Endothelial cell of umbilical vein (primary cell): ENCODE results near the gene INAVA. TPM values are rescaled to one million over a fixed set of nuclear protein-coding genes. Genes with fewer than 3 reads are reported as not detected.

ENCODE experiments used
- Bru-seq: library from RNA; stranded (reverse); fragments of 400-500 nt; gene quantifications from one replicate; lab custom pipeline; 2021; lab: Mats Ljungman, UMichigan
- BruChase-seq, 2 experiments: library from RNA; stranded (reverse); fragments of 400-500 nt; gene quantifications; one replicate each; lab custom pipeline; 2021; lab: Mats Ljungman, UMichigan
- BruUV-seq: library from RNA; stranded (reverse); fragments of 400-500 nt; replicated peaks from 2 replicates; lab custom pipeline; 2021; lab: Mats Ljungman, UMichigan
- CTCF ChIA-PET: fragments of 300-600, 350-600 bp; sonication (Branson Sonifier 250); formaldehyde crosslinking; loops from one replicate; lab custom pipeline; 2021; ENCODE audit warnings: antibody characterized with exemption, inconsistent platforms; lab: Charles Lee
- POLR2A ChIA-PET: fragments of 300-600, 350-600 bp; sonication (Branson Sonifier 250); formaldehyde crosslinking; loops from one replicate; lab custom pipeline; 2021; ENCODE audit warnings: antibody characterized with exemption, inconsistent platforms; lab: Charles Lee
- DNase-seq: peaks from one replicate; pipeline ENCODE4 v3.0.0-alpha.2; 2011; ENCODE audit warnings: low read depth, low spot score
- FAIRE-seq: peaks from 2 replicates; lab custom pipeline; 2011; peaks lifted over from hg19 to GRCh38; lab: Jason Lieb, UNC
- H2AFZ ChIP-seq: 2 replicates; pipeline ENCODE4 v1.6.0; 2012; ENCODE audit warnings: low read depth, low read length, control low read depth, inconsistent platforms
- H3K27ac ChIP-seq: 2 replicates; pipeline ENCODE4 v1.5.1; 2011; ENCODE audit warnings: low read depth, mild to moderate bottlenecking, control low read depth, low read length, moderate library complexity; ENCODE audit not compliant: insufficient read depth
- H3K27me3 ChIP-seq, 2 experiments: 2 replicates each; pipeline versions ENCODE4 v1.6.0 to v1.6.1; 2011; ENCODE audit warnings: low read length in 2 of 2, mixed read lengths in 1 of 2; ENCODE audit not compliant: control insufficient read depth in 2 of 2, insufficient read depth in 2 of 2
- H3K36me3 ChIP-seq, 2 experiments: 2 replicates in 1 of 2; 3 replicates in 1 of 2; pipeline ENCODE4 v1.5.1; 2011; ENCODE audit warnings: low read length in 2 of 2, mild to moderate bottlenecking in 1 of 2, moderate library complexity in 1 of 2; ENCODE audit not compliant: control insufficient read depth in 2 of 2, insufficient read depth in 2 of 2; ENCODE audit errors: extremely low read depth in 1 of 2
- H3K4me1 ChIP-seq: 3 replicates; pipeline ENCODE4 v1.5.1; 2011; ENCODE audit warnings: mild to moderate bottlenecking, low read length; ENCODE audit not compliant: control insufficient read depth, insufficient read depth; ENCODE audit errors: extremely low read depth
- H3K4me2 ChIP-seq: 2 replicates; pipeline ENCODE4 v1.6.1; 2011; ENCODE audit warnings: low read length, control low read depth, mixed read lengths; ENCODE audit not compliant: insufficient read depth
- H3K4me3 ChIP-seq, 3 experiments: fragments of 200-600 bp in 1 of 3; sonication (generic), shearing (Covaris generic) in 1 of 3; replicated peaks in 1 of 3; 2 replicates each; pipeline ENCODE4 v1.5.1; 2011 to 2016; ENCODE audit warnings: control low read depth in 3 of 3, low read length in 3 of 3, mild to moderate bottlenecking in 2 of 3, inconsistent platforms in 1 of 3, low read depth in 1 of 3, moderate library complexity in 1 of 3; ENCODE audit not compliant: insufficient read depth in 1 of 3
- H3K79me2 ChIP-seq: 2 replicates; pipeline ENCODE4 v1.6.0; 2012; ENCODE audit warnings: low read length, inconsistent platforms; ENCODE audit not compliant: control insufficient read depth, insufficient read depth
- H3K9ac ChIP-seq: replicated peaks from 2 replicates; pipeline ENCODE3; 2011; ENCODE audit warnings: low read length, control low read depth; ENCODE audit not compliant: insufficient read depth; ENCODE audit errors: extremely low read depth
- H3K9me1 ChIP-seq: replicated peaks from 3 replicates; pipeline ENCODE4 v1.6.0; 2011; ENCODE audit warnings: mild to moderate bottlenecking, low read length; ENCODE audit not compliant: control insufficient read depth, insufficient read depth; ENCODE audit errors: extremely low read depth
- H3K9me3 ChIP-seq: replicated peaks from 2 replicates; pipeline ENCODE4 v1.5.1; 2012; ENCODE audit warnings: low read length, inconsistent platforms; ENCODE audit not compliant: control insufficient read depth, insufficient read depth
- H4K20me1 ChIP-seq: replicated peaks from 2 replicates; pipeline ENCODE3; 2011; ENCODE audit warnings: mild to moderate bottlenecking, low read length; ENCODE audit not compliant: control insufficient read depth, insufficient read depth; ENCODE audit errors: extremely low read depth
- EZH2 ChIP-seq: IDR thresholded peaks from 2 replicates; pipeline ENCODE4 v1.6.1; 2012; ENCODE audit warnings: borderline replicate concordance, low read depth, mild to moderate bottlenecking, moderate library complexity, low read length, inconsistent platforms; ENCODE audit not compliant: severe bottlenecking
- FOS ChIP-seq: IDR thresholded peaks from 2 replicates; pipeline ENCODE4 v1.6.1; 2011; ENCODE audit warnings: mild to moderate bottlenecking, low read length, moderate library complexity, borderline replicate concordance; ENCODE audit not compliant: insufficient read depth
- GATA2 ChIP-seq: IDR thresholded peaks from 2 replicates; pipeline ENCODE4 v1.7.0; 2011; ENCODE audit warnings: low read depth, mild to moderate bottlenecking, moderate library complexity, mixed read lengths, low read length; ENCODE audit not compliant: insufficient read length, insufficient read depth
- JUN ChIP-seq: IDR thresholded peaks from 2 replicates; pipeline ENCODE4 v1.6.1; 2011; ENCODE audit warnings: borderline replicate concordance, low read depth; ENCODE audit not compliant: insufficient read length, insufficient read depth
- MAX ChIP-seq: IDR thresholded peaks from 2 replicates; pipeline ENCODE4 v1.6.1; 2011; ENCODE audit not compliant: insufficient read depth, insufficient read length
- MYC ChIP-seq: IDR thresholded peaks from one replicate; pipeline ENCODE4 v1.6.1; 2011; ENCODE audit warnings: mild to moderate bottlenecking, low read depth, low read length
- POLR2A ChIP-seq: IDR thresholded peaks from 2 replicates; pipeline ENCODE4 v1.6.1; 2012; ENCODE audit warnings: low read depth, mild to moderate bottlenecking, control low read depth, low read length
- POLR2AphosphoS5 ChIP-seq: IDR thresholded peaks from 2 replicates; pipeline ENCODE4 v1.6.1; 2012; ENCODE audit warnings: low read depth, mild to moderate bottlenecking, control low read depth, low read length, moderate library complexity; ENCODE audit not compliant: insufficient read depth
- dilution Hi-C: fragments of 300-500 bp; cut with MboI; formaldehyde crosslinking; loops from one replicate; pipeline ENCODE4 v1.15.0; 2019; ENCODE audit warnings: low sequenced_read_pairs; ENCODE audit not compliant: extremely low pct_ligation_motif_present
- intact Hi-C: fragments of 100-400 bp; cut with micrococcal nuclease; formaldehyde crosslinking; loops from one replicate; pipeline ENCODE4 v1.10.0; 2022
- long read RNA-seq: library from polyadenylated mRNA; stranded (forward); transcript quantifications from one replicate; pipeline ENCODE4 v2.0.0, GENCODE V29; 2021
- polyA minus RNA-seq, 3 experiments: library from RNA; depleted of rRNA, polyadenylated mRNA; stranded (reverse); fragments of >200 nt; gene quantifications; 1 replicate in 1 of 3; 2 replicates in 2 of 3; pipeline ENCODE4 v1.2.3, GENCODE V29; 2011
- polyA plus RNA-seq, 4 experiments: library from polyadenylated mRNA; depleted of rRNA in 3 of 4; stranded (reverse) in 3 of 4; unstranded in 1 of 4; fragments of >200 nt; gene quantifications; 2 replicates each; pipeline versions ENCODE4 v1.2.1 to v1.2.3, GENCODE V29; 2011 to 2012; ENCODE audit warnings: missing spikeins in 1 of 4
- total RNA-seq: library from RNA; stranded (reverse); gene quantifications from 2 replicates; pipeline ENCODE4 v1.2.3, GENCODE V29; 2021
- TF ChIP-seq, protein P1 (sequence below), 2 donors: IDR thresholded peaks; 1 replicate in 1 of 2; 2 replicates in 1 of 2; pipeline ENCODE4 v1.5.1; 2011; ENCODE audit warnings: low read length in 2 of 2, mild to moderate bottlenecking in 2 of 2, moderate library complexity in 2 of 2, control low read depth in 1 of 2, inconsistent platforms in 1 of 2, low read depth in 1 of 2; ENCODE audit not compliant: insufficient read depth in 1 of 2; ENCODE audit errors: extremely low read depth in 1 of 2

Gene INAVA, protein sequence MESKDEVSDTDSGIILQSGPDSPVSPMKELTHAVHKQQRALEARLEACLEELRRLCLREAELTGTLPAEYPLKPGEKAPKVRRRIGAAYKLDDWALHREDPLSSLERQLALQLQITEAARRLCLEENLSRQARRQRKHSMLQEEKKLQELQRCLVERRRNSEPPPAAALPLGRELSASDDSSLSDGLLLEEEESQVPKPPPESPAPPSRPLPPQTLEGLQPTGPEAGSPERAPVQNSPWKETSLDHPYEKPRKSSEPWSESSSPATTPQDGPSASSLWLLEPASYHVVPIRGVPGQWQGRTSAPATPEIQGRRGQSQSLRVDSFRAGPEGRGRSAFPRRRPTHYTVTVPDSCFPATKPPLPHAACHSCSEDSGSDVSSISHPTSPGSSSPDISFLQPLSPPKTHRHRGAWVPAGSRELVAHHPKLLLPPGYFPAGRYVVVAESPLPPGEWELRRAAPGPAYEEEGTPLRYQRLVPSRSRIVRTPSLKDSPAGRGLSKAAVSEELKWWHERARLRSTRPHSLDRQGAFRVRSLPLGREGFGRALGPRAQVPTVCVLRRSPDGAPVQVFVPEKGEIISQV
- total RNA-seq (0.42 TPM in 2 replicates), polyA plus RNA-seq (0.05 TPM in 1 of 2 replicates, not detected in the other), polyA minus RNA-seq (not detected in 2 replicates), Bru-seq, nascent RNA (not detected), BruChase-seq, experiment 1, labeled RNA remaining after a 6-hour chase (not detected), BruChase-seq, experiment 2, labeled RNA remaining after a 2-hour chase (percentile 7 among the genes with signal in this experiment)
- 0.03 TPM in 1 of 2 replicates, not detected in the other for polyA plus RNA-seq (2011; cell fraction: cytosol; rRNA removed)
- polyA plus RNA-seq (2011; cell fraction: nucleus; rRNA removed) = 0.03 and 0.04 TPM in 2 replicates
- polyA plus RNA-seq (2012) = 0.12 TPM in 1 of 2 replicates, not detected in the other
- polyA minus RNA-seq (2011; cell fraction: cytosol; rRNA and poly(A)+ RNA removed) = not detected
- polyA minus RNA-seq (2011; cell fraction: nucleus; rRNA and poly(A)+ RNA removed) = 0.24 TPM in 1 of 2 replicates, not detected in the other
- long read RNA-seq = 0 reads

DNA sequence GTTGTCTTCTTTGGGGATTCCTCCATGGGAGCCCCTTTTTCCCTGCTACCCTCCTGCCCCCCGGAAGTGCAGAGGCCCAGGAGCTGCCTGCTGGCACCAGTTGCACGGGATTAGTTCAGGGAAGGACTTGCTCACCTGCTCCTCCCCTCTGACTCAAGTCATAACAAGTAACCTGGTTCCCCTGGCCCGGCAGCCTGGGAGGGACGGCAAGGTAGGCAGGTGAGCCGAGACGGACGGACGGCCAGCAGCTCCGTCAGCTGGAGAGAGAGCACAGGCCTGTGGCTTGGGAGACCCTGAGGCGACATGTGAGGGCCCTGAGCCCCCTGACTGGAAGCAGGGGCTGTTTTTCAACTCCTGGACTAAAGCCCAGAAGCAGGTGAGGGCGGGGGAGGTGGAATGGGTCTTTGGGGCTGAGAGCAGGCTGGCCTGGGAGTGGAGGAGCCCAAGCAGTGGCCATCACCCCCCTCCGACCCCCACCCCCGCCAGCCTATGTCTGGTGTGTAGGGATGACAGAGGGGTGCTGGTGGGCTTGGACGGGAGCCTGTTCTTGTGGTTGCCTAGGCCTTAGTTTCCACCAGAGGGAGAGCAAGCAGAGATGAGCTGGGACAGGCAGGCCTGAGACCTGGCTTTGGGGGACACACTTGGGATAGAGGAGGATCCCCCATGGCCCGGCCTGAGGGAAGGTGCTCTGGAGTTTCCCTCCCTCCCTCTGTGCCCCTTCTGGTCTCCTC is at the start of gene INAVA:
Gene INAVA (plus strand): TSS at position 189 of the 731 bp plus-strand sequence. CDS start 3,501 bp downstream, outside the sequence.
- no TSS peak for BruUV-seq
- Histone ChIP-seq H3K4me2 (no peak within 1 kb of the TSS), H4K20me1 (no peaks in the 10 kb centered on the region), H3K9me3 (no peaks in the 10 kb centered on the region), H3K9me1 (no peaks in the 10 kb centered on the region), H3K9ac (no peak within 1 kb of the TSS), H2AFZ (no peak within 1 kb of the TSS), H3K27me3 (peaks cover 36 to 37% of the 10 kb centered on the region in 2 experiments), H3K4me3 (no peak within 1 kb of the TSS), H3K4me1 (no peaks in the 10 kb centered on the region), H3K79me2 (no peaks in the 10 kb centered on the region), H3K27ac (no peak within 1 kb of the TSS), H3K36me3 (no peaks in the 10 kb centered on the region)
- dilution Hi-C loops (no loop called here), intact Hi-C loops (loop anchor here (5.0 kb wide), 2 partner anchors 147 to 217 kb away; partner anchors contain the start of gene CACNA1S)
- POLR2A ChIA-PET = no interaction called here
- CTCF ChIA-PET = no interaction called here
- FAIRE-seq (no peak), DNase-seq (no peak)
- TF ChIP-seq JUN (no peak), MYC (no peak), MAX (no peak), POLR2A (no peak), EZH2 (no peak), POLR2AphosphoS5 (no peak), GATA2 (no peak), FOS (no peak)
- TF ChIP-seq, protein P1, sequence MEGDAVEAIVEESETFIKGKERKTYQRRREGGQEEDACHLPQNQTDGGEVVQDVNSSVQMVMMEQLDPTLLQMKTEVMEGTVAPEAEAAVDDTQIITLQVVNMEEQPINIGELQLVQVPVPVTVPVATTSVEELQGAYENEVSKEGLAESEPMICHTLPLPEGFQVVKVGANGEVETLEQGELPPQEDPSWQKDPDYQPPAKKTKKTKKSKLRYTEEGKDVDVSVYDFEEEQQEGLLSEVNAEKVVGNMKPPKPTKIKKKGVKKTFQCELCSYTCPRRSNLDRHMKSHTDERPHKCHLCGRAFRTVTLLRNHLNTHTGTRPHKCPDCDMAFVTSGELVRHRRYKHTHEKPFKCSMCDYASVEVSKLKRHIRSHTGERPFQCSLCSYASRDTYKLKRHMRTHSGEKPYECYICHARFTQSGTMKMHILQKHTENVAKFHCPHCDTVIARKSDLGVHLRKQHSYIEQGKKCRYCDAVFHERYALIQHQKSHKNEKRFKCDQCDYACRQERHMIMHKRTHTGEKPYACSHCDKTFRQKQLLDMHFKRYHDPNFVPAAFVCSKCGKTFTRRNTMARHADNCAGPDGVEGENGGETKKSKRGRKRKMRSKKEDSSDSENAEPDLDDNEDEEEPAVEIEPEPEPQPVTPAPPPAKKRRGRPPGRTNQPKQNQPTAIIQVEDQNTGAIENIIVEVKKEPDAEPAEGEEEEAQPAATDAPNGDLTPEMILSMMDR (IDR thresholded peaks at IDR 0.05; ENCODE audit: extremely low read depth in 1 of 2, insufficient read depth in 1 of 2, low read depth in 1 of 2, low read length in 2 of 2) = no peak
